A549 (cell line): ENCODE data around the gene WDCP. TPM values are rescaled to one million over a fixed set of nuclear protein-coding genes. Genes with fewer than 3 reads are reported as not detected.

ENCODE experiments used
- ATAC-seq, 2 experiments: fragments of 200-7000 bp in 1 of 2; fragments of >200 bp in 1 of 2; cut with Nextera tagmentation in 1 of 2; cut with Tn5 transposase in 1 of 2; 3 replicates each; pipeline versions ENCODE4 v1.8.0 to v1.9.1; 2018 to 2020; ENCODE audit warnings: mild to moderate bottlenecking in 1 of 2, moderate library complexity in 1 of 2
- CTCF ChIA-PET: fragments of 300-600 bp; sonication (Branson Sonifier 250); formaldehyde crosslinking; extraction: SDS; loops from one replicate; lab custom pipeline; 2021; ENCODE audit warnings: antibody characterized with exemption, inconsistent platforms; lab: Yijun Ruan, JAX
- POLR2A ChIA-PET: fragments of 350-600 bp; formaldehyde crosslinking; extraction: SDS; loops from one replicate; lab custom pipeline; 2021; ENCODE audit warnings: antibody characterized with exemption, inconsistent platforms; lab: Yijun Ruan, JAX
- DNase-seq, 2 experiments: peaks; one replicate each; pipeline versions ENCODE4 v3.0.0 to v3.0.0-alpha.2; 2011 to 2016; ENCODE audit warnings: low read depth in 1 of 2, low spot score in 1 of 2
- FAIRE-seq: peaks from 2 replicates; lab custom pipeline; 2011; peaks lifted over from hg19 to GRCh38; lab: Jason Lieb, UNC
- H3K27ac ChIP-seq, 2 experiments: fragments of >200 bp; sonication (Bioruptor Twin); formaldehyde crosslinking; 3 replicates each; pipeline ENCODE4 v1.5.1; 2016 to 2017
- H3K4me1 ChIP-seq: fragments of >200 bp; sonication (Bioruptor Twin); formaldehyde crosslinking; 3 replicates; pipeline ENCODE4 v1.6.1; 2016
- H3K4me2 ChIP-seq: fragments of >200 bp; sonication (Bioruptor Twin); formaldehyde crosslinking; 3 replicates; pipeline ENCODE4 v1.6.1; 2016
- H3K4me3 ChIP-seq: fragments of >200 bp; sonication (Bioruptor Twin); formaldehyde crosslinking; 3 replicates; pipeline ENCODE4 v1.5.1; 2016
- H3K9me3 ChIP-seq: fragments of >200 bp; sonication (Bioruptor Twin); formaldehyde crosslinking; 3 replicates; pipeline ENCODE4 v1.6.1; 2016
- CTCF ChIP-seq: fragments of >200 bp; sonication (Bioruptor Twin); formaldehyde crosslinking; IDR thresholded peaks from 3 replicates; pipeline ENCODE4 v1.5.1; 2016
- ELK1 ChIP-seq: fragments of 150-350 bp; IDR thresholded peaks from 2 replicates; pipeline ENCODE4 v1.6.1; 2014; ENCODE audit warnings: low read depth, mild to moderate bottlenecking, low read length
- RAD21 ChIP-seq, 2 experiments: fragments of >200 bp in 1 of 2; sonication (Bioruptor Twin) in 1 of 2; formaldehyde crosslinking in 1 of 2; IDR thresholded peaks in 1 of 2; conservative IDR thresholded peaks in 1 of 2; 2 replicates in 1 of 2; 3 replicates in 1 of 2; pipeline ENCODE4 v1.6.1; 2012 to 2018; ENCODE audit warnings: inconsistent platforms in 1 of 2
- SMC3 ChIP-seq: fragments of >200 bp; sonication (Bioruptor Twin); formaldehyde crosslinking; IDR thresholded peaks from 3 replicates; pipeline ENCODE4 v1.6.1; 2018; ENCODE audit warnings: inconsistent platforms
- WGBS: methylation state at CpG from one replicate; pipeline ENCODE4 v1.1.6; 2017; ENCODE audit errors: missing lambda C conversion rate; 5-methylcytosine and 5-hydroxymethylcytosine counted together
- polyA plus RNA-seq, 4 experiments: library from polyadenylated mRNA; depleted of rRNA in 3 of 4; stranded (reverse); fragments of >200 nt; fragmentation: RNase III in 1 of 4; extraction: RNeasy Plus Mini Kit Qiagen cat#74134 plus additional on column Dnase treatment in 1 of 4; gene quantifications; 2 replicates in 3 of 4; 3 replicates in 1 of 4; pipeline ENCODE4 v1.2.3, GENCODE V29; 2011 to 2017
- small RNA-seq, 6 experiments: library from RNA; depleted of rRNA; stranded (forward); fragments of <200 nt; gene quantifications; one replicate each; pipeline ENCODE3, GENCODE V24; 2012

WDCP gene
- polyA plus RNA-seq, 2 of the 4 experiments (the other 2 are of a cell fraction): 12.7 to 20.8 TPM

- peak; percentile 89 for FAIRE-seq
- peak; percentile 83 to 87 for ATAC-seq
- TF ChIP-seq CTCF: peak; percentile 86
- TF ChIP-seq ELK1: no peak
- peak; percentile 81 for TF ChIP-seq SMC3
- peak; percentile 80 to 85 for TF ChIP-seq RAD21 (conservative IDR thresholded peaks at IDR 0.05 in 1 of 2, IDR thresholded peaks at IDR 0.05 in 1 of 2)
- H3K27ac ChIP-seq: no peak overlapping the region
- no peak overlapping the region for H3K4me2 ChIP-seq
- peak; percentile 48 to 53 for DNase-seq
- H3K4me1 ChIP-seq: peaks cover 10% of the 10 kb centered on the region
- CTCF ChIA-PET: interaction anchor here (1.3 to 1.6 kb wide), 2 partner anchors 12 to 33 kb away, joined by 3 to 4 read pairs; no protein-coding TSS in a partner anchor
- POLR2A ChIA-PET: no interaction called here
- 38% methylated on average over 2 of the region's 2 CpGs for WGBS
- no peaks in the 10 kb centered on the region for H3K9me3 ChIP-seq
- no peak overlapping the region for H3K4me3 ChIP-seq
Measured at GRCh38 chr2:23988371-23988770, 58.8 kb downstream of the WDCP start.

Small RNA genes within 50 kb of the gene (small RNA-seq; reads per million reads assigned to genes)
- gene RN7SL610P (0 reads per million in 6 experiments), gene RNU6-370P (0 reads per million in 6 experiments)

Other genes with a start within 250 kb of the WDCP start
- gene ATAD2B, start 120.3 kb downstream of the WDCP start, polyA plus RNA-seq (2011; rRNA removed): 8.7 and 13.1 TPM in 2 replicates
- 5.4 TPM in 3 replicates for gene ATAD2B, start 120.3 kb downstream of the WDCP start, polyA plus RNA-seq (2017; fragmentation: RNase III; extraction: RNeasy Plus Mini Kit Qiagen cat#74134 plus additional on column Dnase treatment)
- gene UBXN2A, start 106.9 kb downstream of the WDCP start, polyA plus RNA-seq (2011; rRNA removed): 18.3 and 25.4 TPM in 2 replicates
- 13.7 to 15.6 TPM (median 15.5 TPM) in 3 replicates for gene UBXN2A, start 106.9 kb downstream of the WDCP start, polyA plus RNA-seq (2017; fragmentation: RNase III; extraction: RNeasy Plus Mini Kit Qiagen cat#74134 plus additional on column Dnase treatment)
- 0.09 and 0.15 TPM in 2 replicates for gene MFSD2B, start 37.3 kb downstream of the WDCP start, polyA plus RNA-seq (2011; rRNA removed)
- 0.17 to 0.36 TPM (median 0.25 TPM) in 3 replicates for gene MFSD2B, start 37.3 kb downstream of the WDCP start, polyA plus RNA-seq (2017; fragmentation: RNase III; extraction: RNeasy Plus Mini Kit Qiagen cat#74134 plus additional on column Dnase treatment)
- gene FKBP1B, start 2.4 kb upstream of the WDCP start, polyA plus RNA-seq (2011; rRNA removed): 16.1 and 23.4 TPM in 2 replicates
- gene FKBP1B, start 2.4 kb upstream of the WDCP start, polyA plus RNA-seq (2017; fragmentation: RNase III; extraction: RNeasy Plus Mini Kit Qiagen cat#74134 plus additional on column Dnase treatment): 8.5 to 9.1 TPM (median 8.9 TPM) in 3 replicates
- 296 and 315 TPM in 2 replicates for gene SF3B6, start 28.9 kb upstream of the WDCP start, polyA plus RNA-seq (2011; rRNA removed)
- gene SF3B6, start 28.9 kb upstream of the WDCP start, polyA plus RNA-seq (2017; fragmentation: RNase III; extraction: RNeasy Plus Mini Kit Qiagen cat#74134 plus additional on column Dnase treatment): 244 to 276 TPM (median 260 TPM) in 3 replicates
- 93.7 and 99.1 TPM in 2 replicates for gene TP53I3, start 37.4 kb upstream of the WDCP start, polyA plus RNA-seq (2011; rRNA removed)
- 173 to 183 TPM (median 173 TPM) in 3 replicates for gene TP53I3, start 37.4 kb upstream of the WDCP start, polyA plus RNA-seq (2017; fragmentation: RNase III; extraction: RNeasy Plus Mini Kit Qiagen cat#74134 plus additional on column Dnase treatment)
- 2.0 and 2.3 TPM in 2 replicates for gene PFN4, start 75.9 kb upstream of the WDCP start, polyA plus RNA-seq (2011; rRNA removed)
- gene PFN4, start 75.9 kb upstream of the WDCP start, polyA plus RNA-seq (2017; fragmentation: RNase III; extraction: RNeasy Plus Mini Kit Qiagen cat#74134 plus additional on column Dnase treatment): 1.2 to 1.6 TPM (median 1.6 TPM) in 3 replicates
- 7.6 and 8.2 TPM in 2 replicates for gene FAM228B, start 76.1 kb upstream of the WDCP start, polyA plus RNA-seq (2011; rRNA removed)
- 3.0 to 4.9 TPM (median 3.8 TPM) in 3 replicates for gene FAM228B, start 76.1 kb upstream of the WDCP start, polyA plus RNA-seq (2017; fragmentation: RNase III; extraction: RNeasy Plus Mini Kit Qiagen cat#74134 plus additional on column Dnase treatment)
- gene FAM228A, start 127.7 kb upstream of the WDCP start, polyA plus RNA-seq (2011; rRNA removed): 0.13 TPM in 1 of 2 replicates, not detected in the other
- gene FAM228A, start 127.7 kb upstream of the WDCP start, polyA plus RNA-seq (2017; fragmentation: RNase III; extraction: RNeasy Plus Mini Kit Qiagen cat#74134 plus additional on column Dnase treatment): not detected in 3 replicates